Fibroblast of skin of scalp (primary cell): ENCODE data around the gene CCDC69.
"Not testable (repeated sequence)": the region's sequence is repeated elsewhere in the genome, so short reads cannot be mapped to it uniquely, and the experiment has no call there.

Experiments used
- DNase-seq: peaks from one replicate; pipeline ENCODE4 v3.0.0-alpha.2; 2013

The CCDC69 gene

GRCh38 chr5:151221574-151221973 is 2.3 kb downstream of the CCDC69 start:
- no peak for DNase-seq

- DNase-seq = no peak
Observed at GRCh38 chr5:151219789-151220188, 4.1 kb downstream of the CCDC69 start.

GRCh38 chr5:151219138-151219537 is 4.8 kb downstream of the CCDC69 start:
- no peak for DNase-seq

GRCh38 chr5:151218177-151218576 is 5.7 kb downstream of the CCDC69 start:
- no peak for DNase-seq

- no peak for DNase-seq
Observed at GRCh38 chr5:151216781-151217180, 7.1 kb downstream of the CCDC69 start.

GRCh38 chr5:151215546-151215880 is 8.4 kb downstream of the CCDC69 start:
- DNase-seq = no peak

- no peak for DNase-seq
Observed at GRCh38 chr5:151214614-151215545, 9.0 kb downstream of the CCDC69 start.

GRCh38 chr5:151213803-151214613 is 9.9 kb downstream of the CCDC69 start:
- DNase-seq = peak; percentile 40

- no peak for DNase-seq
Observed at GRCh38 chr5:151212406-151212798, 11.5 kb downstream of the CCDC69 start.

GRCh38 chr5:151208481-151208914 is 15.4 kb downstream of the CCDC69 start:
- DNase-seq = no peak

GRCh38 chr5:151205411-151205810 is 18.5 kb downstream of the CCDC69 start:
- no peak for DNase-seq

- no peak for DNase-seq
Observed at GRCh38 chr5:151204051-151204450, 19.8 kb downstream of the CCDC69 start.

- DNase-seq = peak; percentile 39
Observed at GRCh38 chr5:151202381-151203139, 21.3 kb downstream of the CCDC69 start.

GRCh38 chr5:151200913-151201595 is 22.8 kb downstream of the CCDC69 start:
- DNase-seq = no peak

GRCh38 chr5:151199581-151200185 is 24.2 kb downstream of the CCDC69 start:
- no peak for DNase-seq

- DNase-seq = no peak
Observed at GRCh38 chr5:151198861-151199260, 25.0 kb downstream of the CCDC69 start.

GRCh38 chr5:151197291-151197600 is 26.6 kb downstream of the CCDC69 start:
- DNase-seq = not testable (repeated sequence)

GRCh38 chr5:151196556-151197290 is 27.2 kb downstream of the CCDC69 start:
- no peak for DNase-seq

- peak; percentile 6 for DNase-seq
Observed at GRCh38 chr5:151195622-151196021, 28.3 kb downstream of the CCDC69 start.

GRCh38 chr5:151192626-151193025 is 31.3 kb downstream of the CCDC69 start:
- DNase-seq = no peak

GRCh38 chr5:151191661-151192060 is 32.2 kb downstream of the CCDC69 start:
- no peak for DNase-seq
